Natural killer cell (primary cell): ENCODE data around the gene MAPK8IP2. TPM values are rescaled to one million over a fixed set of nuclear protein-coding genes. Genes with fewer than 3 reads are reported as not detected.

Experiments used
- ATAC-seq, 3 donors: fragments of 150-1000 bp in 2 of 3; fragments of 200-7000 bp in 1 of 3; cut with Tn5 transposase; 1 replicate in 1 of 3; 2 replicates in 2 of 3; pipeline ENCODE4 v1.10.0; 2021; ENCODE audit warnings: mild to moderate bottlenecking in 2 of 3, moderate library complexity in 2 of 3
- DNase-seq, 2 donors: peaks; one replicate each; pipeline versions ENCODE4 v3.0.0 to v3.0.0-alpha.2; 2013 to 2021; ENCODE audit warnings: mixed read lengths in 1 of 2
- H3K27ac ChIP-seq: one replicate; pipeline ENCODE4 v1.5.1; 2013; ENCODE audit warnings: mild to moderate bottlenecking, low read length
- H3K27me3 ChIP-seq: one replicate; pipeline ENCODE4 v1.6.1; 2013; ENCODE audit warnings: low read length; ENCODE audit not compliant: control insufficient read depth, insufficient read depth
- H3K36me3 ChIP-seq: one replicate; pipeline ENCODE4 v1.6.1; 2013; ENCODE audit warnings: low read length; ENCODE audit not compliant: control insufficient read depth, insufficient read depth
- H3K4me1 ChIP-seq: one replicate; pipeline ENCODE4 v1.6.1; 2013; ENCODE audit warnings: low read length; ENCODE audit not compliant: control insufficient read depth, insufficient read depth
- H3K4me3 ChIP-seq: one replicate; pipeline ENCODE4 v1.5.1; 2013; ENCODE audit warnings: low read length
- H3K9me3 ChIP-seq: one replicate; pipeline ENCODE4 v1.6.1; 2013; ENCODE audit warnings: low read length; ENCODE audit not compliant: control insufficient read depth, insufficient read depth
- H3K27ac Mint-ChIP-seq, 2 donors: one replicate each; pipeline ENCODE4 v1.8.0; 2022; ENCODE audit warnings: mild to moderate bottlenecking in 2 of 2, mixed read lengths in 2 of 2, moderate library complexity in 1 of 2
- H3K27me3 Mint-ChIP-seq, 2 donors: one replicate each; pipeline ENCODE4 v1.8.0; 2022; ENCODE audit warnings: low read depth in 2 of 2, mixed read lengths in 2 of 2
- H3K36me3 Mint-ChIP-seq: one replicate; pipeline ENCODE4 v1.8.0; 2022; ENCODE audit warnings: mixed read lengths
- H3K4me1 Mint-ChIP-seq, 2 donors: one replicate each; pipeline ENCODE4 v1.8.0; 2022; ENCODE audit warnings: mixed read lengths in 2 of 2
- H3K4me3 Mint-ChIP-seq: one replicate; pipeline ENCODE4 v1.8.0; 2022; ENCODE audit warnings: mild to moderate bottlenecking, moderate library complexity, mixed read lengths
- H3K9me3 Mint-ChIP-seq, 2 donors: one replicate each; pipeline ENCODE4 v1.8.0; 2022; ENCODE audit warnings: mixed read lengths in 2 of 2
- CTCF ChIP-seq: fragments of 200-600 bp; IDR thresholded peaks from one replicate; pipeline ENCODE4 v1.8.0; 2022; ENCODE audit warnings: antibody characterized with exemption
- WGBS: methylation state at CpG from one replicate; pipeline ENCODE4 v1.1.7; 2013; ENCODE audit warnings: missing lambda C conversion rate; ENCODE audit not compliant: insufficient coverage; 5-methylcytosine and 5-hydroxymethylcytosine counted together
- intact Hi-C: fragments of 100-400 bp; cut with micrococcal nuclease; formaldehyde crosslinking; loops from one replicate; pipeline ENCODE4 v1.14.2; 2022
- total RNA-seq, 4 donors: library from RNA; stranded (reverse); fragments of 120-200 nt in 1 of 4; gene quantifications; one replicate each; pipeline versions ENCODE4 v1.2.3 to v1.2.4, GENCODE V29; 2013 to 2022

Gene MAPK8IP2
- total RNA-seq, 3 donors from 2014 or later (not counting 1 experiment from before 2014, with no cell fraction given), result 0.14 to 0.26 (median 0.18) TPM

GRCh38 chr22:50578776-50579310, 21.8 kb upstream of the MAPK8IP2 start:
- 93% methylated on average over 8 of the region's 8 CpGs for WGBS
- ATAC-seq, result no peak
- intact Hi-C loops, result no loop called here

GRCh38 chr22:50579752-50580151, 20.8 kb upstream of the MAPK8IP2 start:
- Histone ChIP-seq H3K27me3 (no peaks in the 10 kb centered on the region), H3K9me3 (no peaks in the 10 kb centered on the region), H3K27ac (no peak overlapping the region), H3K4me3 (no peak overlapping the region), H3K36me3 (peaks cover 2% of the 10 kb centered on the region), H3K4me1 (peaks cover 41% of the 10 kb centered on the region)
- peaks cover 0 to 31% of the 10 kb centered on the region in 2 donors for H3K4me1 Mint-ChIP-seq
- no peaks in the 10 kb centered on the region for H3K9me3 Mint-ChIP-seq
- intact Hi-C loops, result loop anchor here (5.0 kb wide), 3 partner anchors 37 to 72 kb away; partner anchors contain the start of genes LMF2 and NCAPH2
- TF ChIP-seq CTCF, result no peak
- H3K36me3 Mint-ChIP-seq, result no peaks in the 10 kb centered on the region
- no peak overlapping the region for H3K4me3 Mint-ChIP-seq
- no peak overlapping the region for H3K27ac Mint-ChIP-seq
- 100% methylated on average over 3 of the region's 4 CpGs for WGBS
- ATAC-seq (no peak), DNase-seq (no peak)
- H3K27me3 Mint-ChIP-seq, result no peaks in the 10 kb centered on the region

More at GRCh38 chr22:50578776-50579310, 21.8 kb upstream of the MAPK8IP2 start:
- Histone ChIP-seq H3K27ac (no peak overlapping the region), H3K4me3 (no peak overlapping the region), H3K9me3 (no peaks in the 10 kb centered on the region), H3K36me3 (peaks cover 2% of the 10 kb centered on the region), H3K27me3 (no peaks in the 10 kb centered on the region), H3K4me1 (peaks cover 39% of the 10 kb centered on the region)
- no peak for DNase-seq
- H3K9me3 Mint-ChIP-seq, result no peaks in the 10 kb centered on the region
- peaks cover 0 to 31% of the 10 kb centered on the region in 2 donors for H3K4me1 Mint-ChIP-seq
- no peak overlapping the region for H3K27ac Mint-ChIP-seq
- no peak for TF ChIP-seq CTCF
- H3K27me3 Mint-ChIP-seq, result no peaks in the 10 kb centered on the region
- H3K4me3 Mint-ChIP-seq, result no peak overlapping the region
- no peaks in the 10 kb centered on the region for H3K36me3 Mint-ChIP-seq

DNA sequence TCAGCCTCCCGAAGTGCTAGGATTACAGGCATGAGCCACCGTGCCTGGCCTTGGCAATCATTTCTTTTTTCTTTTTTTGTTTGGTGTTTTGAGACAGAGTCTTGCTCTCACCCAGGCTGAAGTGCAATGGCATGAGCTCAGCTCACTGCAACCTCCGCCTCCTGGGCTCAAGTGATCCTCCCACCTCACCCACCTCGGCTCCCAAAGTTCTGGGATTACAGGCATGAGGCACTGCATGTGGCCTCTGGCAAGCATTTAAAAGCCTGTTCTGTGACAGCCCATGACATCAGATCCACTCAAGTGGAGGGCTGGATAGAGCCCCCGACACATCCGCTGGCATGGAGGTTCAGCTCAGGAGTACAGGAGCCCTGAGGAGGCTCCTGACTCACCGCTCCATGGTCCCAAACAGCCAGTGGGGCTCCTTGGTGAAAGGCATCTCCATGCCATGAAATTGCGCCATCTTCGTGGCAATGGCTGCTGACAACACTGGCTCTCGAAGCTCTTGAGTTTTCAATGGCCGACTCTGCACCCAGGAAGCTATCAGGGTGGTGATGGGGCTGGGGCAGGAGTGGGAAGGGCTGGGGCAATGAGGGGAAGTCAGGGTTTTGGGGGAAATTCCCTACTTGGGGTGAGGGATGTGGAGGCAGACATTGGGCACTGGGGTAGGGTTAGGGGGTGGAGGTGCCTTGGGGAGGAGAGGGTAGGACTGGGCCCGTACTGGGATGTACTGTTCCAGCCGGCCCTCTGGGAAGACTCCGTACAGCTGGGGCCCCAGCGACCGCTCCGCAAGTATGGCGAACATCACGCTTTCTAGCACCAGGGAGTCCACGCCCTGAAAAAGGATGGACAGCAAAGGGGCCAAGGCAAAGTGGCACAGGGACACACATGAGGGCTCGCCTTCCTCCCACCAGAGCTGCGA, 19.3 kb upstream of the MAPK8IP2 start:
- Histone ChIP-seq H3K9me3 (no peaks in the 10 kb centered on the region), H3K36me3 (peaks cover 2% of the 10 kb centered on the region), H3K4me3 (peak overlapping the region; percentile 82), H3K27ac (peak overlapping the region; percentile 92), H3K4me1 (peaks cover 41% of the 10 kb centered on the region), H3K27me3 (no peaks in the 10 kb centered on the region)
- H3K27me3 Mint-ChIP-seq, result no peaks in the 10 kb centered on the region
- peak overlapping the region; percentile 74 for H3K4me3 Mint-ChIP-seq
- H3K27ac Mint-ChIP-seq, result peak overlapping the region; percentile 88 to 94
- no peaks in the 10 kb centered on the region for H3K9me3 Mint-ChIP-seq
- intact Hi-C loops, result loop anchor here (5.0 kb wide), 3 partner anchors 39 to 74 kb away; partner anchors contain the start of genes LMF2 and NCAPH2
- ATAC-seq (no peak), DNase-seq (peak in 1 of 2 donors; percentile 28)
- WGBS, result 95% methylated on average over 22 of the region's 22 CpGs
- no peak for TF ChIP-seq CTCF
- no peaks in the 10 kb centered on the region for H3K36me3 Mint-ChIP-seq
- peaks cover 0 to 31% of the 10 kb centered on the region in 2 donors for H3K4me1 Mint-ChIP-seq
